ENCODE measurements around the gene SLC37A2.

GRCh38 chr11:125022551-125022950 lies 40.6 kb upstream of the SLC37A2 start:
- TF ChIP-seq CTCF (IDR thresholded peaks at IDR 0.05): no peak
- no peak for TF ChIP-seq POLR2A (IDR thresholded peaks at IDR 0.05)

Data from upper lobe of left lung (tissue), 4 donors.